ENCODE data around the gene SEPTIN5. TPM values are rescaled to one million over a fixed set of nuclear protein-coding genes. Genes with fewer than 3 reads are reported as not detected.

Gene SEPTIN5
- total and polyA plus RNA-seq, 9 of the 15 experiments (the other 6 are each of a cell fraction or from before 2014, with no cell fraction given) = 0.03 to 195 (median 119) TPM

GRCh38 chr22:19730655-19731360 is 16.5 kb downstream of the SEPTIN5 start (continued):
- TF ChIP-seq ZNF57 (CRISPR knock-in tag; IDR thresholded peaks at IDR 0.05) = peak; percentile 89
- TF ChIP-seq SNAPC5 (CRISPR knock-in tag; IDR thresholded peaks at IDR 0.05) = no peak
- no peak for TF ChIP-seq ZNF318 (IDR thresholded peaks at IDR 0.05; ENCODE audit: borderline replicate concordance in 1 of 2, low read depth in 1 of 2)
- peak; percentile 29; the same call in 1 of the 2 replicates for TF ChIP-seq MAFK (IDR thresholded peaks at IDR 0.05; ENCODE audit: low read length)
- TF ChIP-seq ATF7 (IDR thresholded peaks at IDR 0.05) = no peak
- no peak for TF ChIP-seq GATA2 (CRISPR knock-in tag; IDR thresholded peaks at IDR 0.05)
- TF ChIP-seq ZNF655 (CRISPR knock-in tag; IDR thresholded peaks at IDR 0.05) = no peak
- no peak for TF ChIP-seq CSDE1 (IDR thresholded peaks at IDR 0.05)
- no peak for TF ChIP-seq BRF1 (IDR thresholded peaks at IDR 0.05; ENCODE audit: borderline replicate concordance, extremely low read depth, insufficient read length)
